K562 (cell line): Measurements from ENCODE around the gene SUMF2. TPM values are rescaled to one million over a fixed set of nuclear protein-coding genes. Genes with fewer than 3 reads are reported as not detected.

Source experiments
- ELK1 ChIP-seq: sonication (generic); formaldehyde crosslinking; IDR thresholded peaks from 2 replicates; pipeline ENCODE4 v1.8.1; 2022; ENCODE audit warnings: missing genetic modification reagents
- GABPB2 ChIP-seq: fragments of 250-450 bp; sonication (Bioruptor Pico); conservative IDR thresholded peaks from 2 replicates; pipeline ENCODE4 v1.5.1; 2021; ENCODE audit warnings: mild to moderate bottlenecking
- GATAD2B ChIP-seq: fragments of 450-650 bp; IDR thresholded peaks from 2 replicates; pipeline ENCODE4 v1.6.1; 2017; ENCODE audit warnings: mild to moderate bottlenecking, borderline replicate concordance
- HNRNPUL1 ChIP-seq: fragments of 200-400 bp; formaldehyde crosslinking; IDR thresholded peaks from 2 replicates; pipeline ENCODE4 v1.6.1; 2017; ENCODE audit warnings: low read length
- MED1 ChIP-seq: sonication (generic); formaldehyde crosslinking; IDR thresholded peaks from 2 replicates; pipeline ENCODE4 v1.8.1; 2023; ENCODE audit warnings: missing genetic modification reagents, borderline replicate concordance
- MEF2D ChIP-seq: conservative IDR thresholded peaks from 2 replicates; pipeline ENCODE4 v1.6.1; 2016; ENCODE audit warnings: low read depth, missing genetic modification characterization, missing compliant biosample characterization
- NCOA2 ChIP-seq, 2 experiments: fragments of 450-650 bp; IDR thresholded peaks; 2 replicates each; pipeline ENCODE4 v1.6.1; 2018; ENCODE audit warnings: mild to moderate bottlenecking in 2 of 2, moderate library complexity in 1 of 2; ENCODE audit not compliant: partially characterized antibody in 2 of 2
- NFYB ChIP-seq: IDR thresholded peaks from 2 replicates; pipeline ENCODE4 v1.6.1; 2011; ENCODE audit warnings: mild to moderate bottlenecking, moderate library complexity; ENCODE audit not compliant: insufficient read length; ENCODE audit errors: extremely low read depth
- PRDM10 ChIP-seq: fragments of 450-650 bp; IDR thresholded peaks from 2 replicates; pipeline ENCODE4 v1.6.1; 2018; ENCODE audit not compliant: partially characterized antibody
- PRPF4 ChIP-seq: fragments of 200-400 bp; formaldehyde crosslinking; IDR thresholded peaks from one replicate; pipeline ENCODE4 v1.6.1; 2017; ENCODE audit warnings: low read length, low read depth, mild to moderate bottlenecking; ENCODE audit not compliant: insufficient read depth, poor library complexity, severe bottlenecking
- SFPQ ChIP-seq: fragments of 200-400 bp; formaldehyde crosslinking; IDR thresholded peaks from 2 replicates; pipeline ENCODE4 v1.6.1; 2017; ENCODE audit warnings: mild to moderate bottlenecking, low read depth, low read length, moderate library complexity
- SIN3B ChIP-seq: fragments of 450-650 bp; IDR thresholded peaks from 2 replicates; pipeline ENCODE4 v1.6.1; 2017; ENCODE audit warnings: low read depth, mild to moderate bottlenecking, moderate library complexity
- SNAPC5 ChIP-seq: fragments of 250-450 bp; sonication (Bioruptor Pico); IDR thresholded peaks from 2 replicates; pipeline ENCODE4 v1.8.0; 2021; ENCODE audit warnings: moderate library complexity, mild to moderate bottlenecking, inconsistent platforms
- TCFL5 ChIP-seq: fragments of 250-450 bp; sonication (Bioruptor Pico); conservative IDR thresholded peaks from 2 replicates; pipeline ENCODE4 v1.6.1; 2021; ENCODE audit warnings: mild to moderate bottlenecking, moderate library complexity, matching md5 sums
- U2AF1 ChIP-seq: fragments of 200-400 bp; formaldehyde crosslinking; optimal IDR thresholded peaks from 2 replicates; pipeline ENCODE3; 2017; ENCODE audit warnings: mild to moderate bottlenecking, low read depth, low read length, moderate library complexity
- ZC3H4 ChIP-seq: sonication (generic); formaldehyde crosslinking; IDR thresholded peaks from 2 replicates; pipeline ENCODE4 v1.9.0; 2021; ENCODE audit warnings: missing genetic modification reagents, borderline replicate concordance
- ZKSCAN1 ChIP-seq: fragments of 150-350 bp; IDR thresholded peaks from 2 replicates; pipeline ENCODE4 v1.6.1; 2016; ENCODE audit warnings: low read depth, low read length
- ZNF3 ChIP-seq: fragments of 250-450 bp; sonication (Bioruptor Pico); IDR thresholded peaks from 2 replicates; pipeline ENCODE4 v1.5.0; 2021; ENCODE audit warnings: mild to moderate bottlenecking, moderate library complexity
- ZNF445 ChIP-seq: fragments of 250-450 bp; sonication (Bioruptor Pico); IDR thresholded peaks from 2 replicates; pipeline ENCODE4 v1.4.0; 2020; ENCODE audit warnings: low read depth, mild to moderate bottlenecking, moderate library complexity
- ZNF668 ChIP-seq: fragments of 250-450 bp; sonication (Bioruptor Pico); IDR thresholded peaks from 2 replicates; pipeline ENCODE4 v1.8.0; 2022; ENCODE audit warnings: mild to moderate bottlenecking, inconsistent platforms
- polyA plus RNA-seq, 8 experiments: library from polyadenylated mRNA; depleted of rRNA in 4 of 8; stranded (reverse) in 5 of 8; unstranded in 3 of 8; fragments of >200 nt; fragmentation: Nextera tagmentation in 2 of 8; fragmentation: Illumina TruSeq in 1 of 8; extraction: Ambion mirVana in 2 of 8; extraction: Trizol in 1 of 8; gene quantifications; 2 replicates each; pipeline versions ENCODE4 v1.2.1 to v1.2.3, GENCODE V29; 2011 to 2014; ENCODE audit warnings: inconsistent platforms in 1 of 8, missing spikeins in 1 of 8
- total RNA-seq, 7 experiments: library from RNA; depleted of rRNA in 6 of 7; stranded (reverse); fragments of >200 nt in 6 of 7; fragmentation: Illumina TruSeq in 2 of 7; extraction: Trizol in 2 of 7; gene quantifications; 2 replicates each; pipeline versions ENCODE4 v1.2.1 to v1.2.3, GENCODE V29; 2011 to 2021; ENCODE audit warnings: low replicate concordance in 1 of 7

The SUMF2 gene
- total and polyA plus RNA-seq, 9 of the 15 experiments (the other 6 are each of a cell fraction or from before 2014, with no cell fraction given), result 39.0 to 113 (median 67.7) TPM

- TF ChIP-seq U2AF1, result no peak
- no peak for TF ChIP-seq ZC3H4 (CRISPR knock-in tag)
- no peak for TF ChIP-seq MEF2D (tag)
- no peak for TF ChIP-seq ZKSCAN1
- no peak for TF ChIP-seq SFPQ
- TF ChIP-seq ZNF668 (CRISPR knock-in tag), result no peak
- no peak for TF ChIP-seq SNAPC5
- no peak for TF ChIP-seq ZNF445
- no peak for TF ChIP-seq HNRNPUL1
- peak; percentile 93 for TF ChIP-seq NFYB
- TF ChIP-seq TCFL5, result no peak
- TF ChIP-seq MED1 (CRISPR knock-in tag), result no peak
- peak; percentile 81 for TF ChIP-seq SIN3B
- TF ChIP-seq ZNF3, result no peak
- TF ChIP-seq PRDM10, result peak; percentile 46
- TF ChIP-seq GABPB2 (CRISPR knock-in tag), result no peak
- TF ChIP-seq GATAD2B, result peak; percentile 77; the same call in 1 of the 2 replicates
- no peak for TF ChIP-seq PRPF4
- no peak for TF ChIP-seq NCOA2 (IDR thresholded peaks at IDR 0.05; ENCODE audit: partially characterized antibody in 2 of 2)
- no peak for TF ChIP-seq ELK1 (CRISPR knock-in tag)
Observed at GRCh38 chr7:56051339-56052191, 12.5 kb upstream of the SUMF2 start, which contains the start of the genes CCT6A and PSPH (continued).
